WI38 (cell line): ENCODE measurements around the gene GNG7.
A peak's percentile ranks its signal among the peaks of the same experiment; 100 is the strongest.
"Not testable (repeated sequence)": the region's sequence is repeated elsewhere in the genome, so short reads cannot be mapped to it uniquely, and the experiment has no call there.

ENCODE experiments used
- H3K4me3 ChIP-seq: 2 replicates; pipeline ENCODE4 v1.5.1; 2011; ENCODE audit warnings: low read depth, mild to moderate bottlenecking, control low read depth, low read length
- TF ChIP-seq, protein P1 (sequence below): IDR thresholded peaks from 2 replicates; pipeline ENCODE4 v1.5.1; 2012; ENCODE audit warnings: low read depth, mild to moderate bottlenecking, control low read depth, low read length

The GNG7 gene

GRCh38 chr19:2475018-2475701 lies 227.3 kb downstream of the GNG7 start:
- TF ChIP-seq, protein P1, sequence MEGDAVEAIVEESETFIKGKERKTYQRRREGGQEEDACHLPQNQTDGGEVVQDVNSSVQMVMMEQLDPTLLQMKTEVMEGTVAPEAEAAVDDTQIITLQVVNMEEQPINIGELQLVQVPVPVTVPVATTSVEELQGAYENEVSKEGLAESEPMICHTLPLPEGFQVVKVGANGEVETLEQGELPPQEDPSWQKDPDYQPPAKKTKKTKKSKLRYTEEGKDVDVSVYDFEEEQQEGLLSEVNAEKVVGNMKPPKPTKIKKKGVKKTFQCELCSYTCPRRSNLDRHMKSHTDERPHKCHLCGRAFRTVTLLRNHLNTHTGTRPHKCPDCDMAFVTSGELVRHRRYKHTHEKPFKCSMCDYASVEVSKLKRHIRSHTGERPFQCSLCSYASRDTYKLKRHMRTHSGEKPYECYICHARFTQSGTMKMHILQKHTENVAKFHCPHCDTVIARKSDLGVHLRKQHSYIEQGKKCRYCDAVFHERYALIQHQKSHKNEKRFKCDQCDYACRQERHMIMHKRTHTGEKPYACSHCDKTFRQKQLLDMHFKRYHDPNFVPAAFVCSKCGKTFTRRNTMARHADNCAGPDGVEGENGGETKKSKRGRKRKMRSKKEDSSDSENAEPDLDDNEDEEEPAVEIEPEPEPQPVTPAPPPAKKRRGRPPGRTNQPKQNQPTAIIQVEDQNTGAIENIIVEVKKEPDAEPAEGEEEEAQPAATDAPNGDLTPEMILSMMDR, result no peak
- peak overlapping the region; percentile 98 for H3K4me3 ChIP-seq

DNA sequence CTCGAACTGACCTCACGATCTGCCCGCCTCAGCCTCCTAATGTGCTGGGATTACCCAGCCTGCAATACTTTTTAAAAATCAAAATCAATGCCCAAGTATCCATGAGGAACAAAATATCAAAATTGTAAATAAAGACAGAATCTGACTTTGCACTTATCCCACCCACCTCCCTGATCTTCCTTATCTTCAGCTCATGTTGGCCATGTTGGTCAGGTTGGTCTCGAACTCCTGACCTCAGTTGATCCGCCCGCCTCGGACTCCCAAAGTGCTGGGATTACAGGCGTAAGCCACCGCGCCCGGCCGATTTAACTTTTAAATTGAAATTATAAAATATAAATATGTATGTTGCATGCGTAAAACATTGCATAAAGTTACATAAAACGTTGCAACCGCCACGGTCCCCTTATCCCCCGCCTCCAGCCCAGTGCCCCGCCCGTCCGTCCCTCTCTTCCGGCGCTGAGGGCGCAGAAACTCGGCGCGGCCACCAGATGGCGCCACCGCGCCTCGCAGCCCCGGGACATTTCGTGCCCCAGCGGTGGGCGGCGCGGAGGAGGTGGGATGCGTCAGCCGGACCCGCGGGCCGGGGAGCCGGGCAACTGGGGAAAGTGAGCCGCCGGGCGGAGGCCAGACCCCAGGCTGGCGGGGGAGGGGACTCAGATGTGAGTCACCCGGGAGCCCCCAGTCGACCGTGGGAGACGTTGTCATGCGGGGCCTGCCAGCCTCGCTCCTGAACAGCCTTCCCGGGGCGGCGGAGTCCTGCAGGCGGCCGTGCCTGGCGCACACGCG lies 228.1 kb downstream of the GNG7 start:
- TF ChIP-seq, protein P1, result peak; percentile 60
- peak overlapping the region; percentile 98 for H3K4me3 ChIP-seq

DNA sequence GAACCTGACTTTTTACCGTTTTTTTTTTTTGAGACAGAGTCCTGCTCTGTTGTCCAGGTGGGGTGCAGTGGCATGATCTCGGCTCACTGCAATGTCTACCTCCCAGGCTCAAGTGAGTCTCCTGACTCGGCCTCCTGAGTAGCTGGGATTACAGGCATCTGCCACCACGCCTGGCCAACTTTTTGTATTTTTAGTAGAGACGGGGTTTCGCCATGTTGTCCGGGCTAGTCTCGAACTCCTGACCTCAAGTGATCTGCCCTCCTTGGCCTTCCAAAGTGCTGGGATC lies 232.6 kb downstream of the GNG7 start:
- not testable (repeated sequence) for H3K4me3 ChIP-seq

GRCh38 chr19:2469102-2469914 lies 233.2 kb downstream of the GNG7 start:
- H3K4me3 ChIP-seq, result no peak overlapping the region
- TF ChIP-seq, protein P1, result no peak

DNA sequence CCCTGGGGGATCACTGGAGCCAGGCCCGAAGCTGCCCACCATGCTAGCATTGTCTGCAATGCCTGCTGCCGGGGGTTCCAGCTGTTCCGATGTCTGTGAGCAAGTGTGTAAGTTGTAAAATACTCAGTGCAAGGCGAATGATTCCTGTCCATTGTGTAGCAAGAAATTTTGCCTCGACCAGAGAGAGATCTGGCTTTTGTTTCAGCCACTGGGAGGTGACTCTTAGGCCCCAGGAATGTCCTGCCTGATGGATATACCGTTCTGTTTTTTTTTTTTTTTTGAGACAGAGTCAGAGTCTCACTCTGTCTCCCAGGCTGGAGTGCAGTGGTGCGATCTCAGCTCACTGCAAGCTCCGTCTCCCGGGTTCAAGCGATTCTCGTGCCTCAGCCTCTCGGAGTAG lies 233.9 kb downstream of the GNG7 start:
- H3K4me3 ChIP-seq, result no peak overlapping the region
- TF ChIP-seq, protein P1, result no peak

DNA sequence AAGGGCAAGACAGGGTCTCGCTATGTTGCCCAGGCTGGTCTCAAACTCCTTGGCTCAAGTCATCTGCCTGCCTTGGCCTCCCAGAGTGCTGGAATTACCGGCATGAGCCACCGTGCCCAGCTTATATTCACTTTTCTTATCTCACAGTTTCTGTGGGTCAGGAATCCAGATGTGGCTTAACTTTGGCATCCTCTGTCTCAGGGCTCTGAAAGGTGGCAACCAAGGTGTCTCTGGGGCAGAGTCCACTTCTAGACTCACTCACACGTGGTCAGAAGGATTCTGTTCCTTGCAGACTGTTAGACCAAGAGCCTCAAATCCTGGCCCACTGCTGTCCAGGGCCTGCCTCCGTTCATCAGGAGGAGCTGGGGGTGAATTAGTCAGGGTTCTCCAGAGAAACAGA lies 238.1 kb downstream of the GNG7 start:
- TF ChIP-seq, protein P1, result no peak
- no peak overlapping the region for H3K4me3 ChIP-seq

- not testable (repeated sequence) for H3K4me3 ChIP-seq
Measured at GRCh38 chr19:2463694-2464093, 238.8 kb downstream of the GNG7 start.
